Panc1 (cell line): Measurements from ENCODE around the gene STMND1. TPM values are rescaled to one million over a fixed set of nuclear protein-coding genes. Genes with fewer than 3 reads are reported as not detected.

Experiments used
- ATAC-seq: fragments of 200-7000 bp; cut with Tn5 transposase; 2 replicates; pipeline ENCODE4 v1.9.1; 2020; ENCODE audit warnings: mild to moderate bottlenecking, moderate library complexity
- BruUV-seq: library from RNA; stranded (reverse); fragments of 400-500 nt; replicated peaks from 2 replicates; lab custom pipeline; 2021; lab: Mats Ljungman, UMichigan
- CTCF ChIA-PET: fragments of 300-600 bp; sonication (Branson Sonifier 250); formaldehyde crosslinking; loops from one replicate; lab custom pipeline; 2022; ENCODE audit warnings: antibody characterized with exemption; lab: Charles Lee
- POLR2A ChIA-PET: fragments of 300-600 bp; sonication (Branson Sonifier 250); formaldehyde crosslinking; loops from one replicate; lab custom pipeline; 2022; ENCODE audit warnings: antibody characterized with exemption; lab: Charles Lee
- DNase-seq: peaks from one replicate; pipeline ENCODE4 v3.0.0-alpha.2; 2010; ENCODE audit warnings: low read depth, low spot score
- H3K27ac ChIP-seq: 2 replicates; pipeline ENCODE4 v1.5.1; 2011; ENCODE audit warnings: mild to moderate bottlenecking, low read length, inconsistent platforms
- H3K27me3 ChIP-seq: fragments of 200-500 bp; sonication (Bioruptor generic); 2 replicates; pipeline ENCODE4 v1.6.0; 2014; ENCODE audit warnings: low read length, inconsistent platforms; ENCODE audit not compliant: control insufficient read depth, insufficient read depth
- H3K36me3 ChIP-seq: fragments of 200-500 bp; sonication (Bioruptor generic); 2 replicates; pipeline ENCODE4 v1.5.1; 2014; ENCODE audit warnings: inconsistent platforms, mild to moderate bottlenecking, low read length, moderate library complexity; ENCODE audit not compliant: control insufficient read depth, insufficient read depth
- H3K4me1 ChIP-seq: 2 replicates; pipeline ENCODE4 v1.5.1; 2011; ENCODE audit warnings: inconsistent platforms, mild to moderate bottlenecking, low read length, moderate library complexity; ENCODE audit not compliant: control insufficient read depth, insufficient read depth
- H3K4me3 ChIP-seq, 2 experiments: 2 replicates each; pipeline ENCODE4 v1.5.1; 2011 to 2012; ENCODE audit warnings: low read depth in 2 of 2, low read length in 2 of 2, mild to moderate bottlenecking in 2 of 2, inconsistent platforms in 1 of 2, moderate library complexity in 1 of 2
- H3K9me3 ChIP-seq: fragments of 200-500 bp; sonication (Bioruptor generic); 2 replicates; pipeline ENCODE4 v1.5.1; 2014; ENCODE audit warnings: low read depth, mild to moderate bottlenecking, inconsistent platforms, low read length, moderate library complexity; ENCODE audit not compliant: control insufficient read depth, insufficient read depth
- POLR2AphosphoS5 ChIP-seq: IDR thresholded peaks from 2 replicates; pipeline ENCODE4 v1.6.1; 2012; ENCODE audit warnings: mild to moderate bottlenecking, low read depth, low read length, moderate library complexity
- SIN3A ChIP-seq: IDR thresholded peaks from 2 replicates; pipeline ENCODE4 v1.6.1; 2012; ENCODE audit warnings: low read depth, mild to moderate bottlenecking, low read length, moderate library complexity, borderline replicate concordance; ENCODE audit not compliant: insufficient read depth
- TCF7L2 ChIP-seq: IDR thresholded peaks from 2 replicates; pipeline ENCODE4 v1.6.1; 2011; ENCODE audit warnings: mild to moderate bottlenecking, low read depth, low read length, inconsistent platforms
- in situ Hi-C: cut with HindIII; loops from 2 replicates; pipeline ENCODE4 v1.10.0; 2016; ENCODE audit warnings: low sequenced_read_pairs, low pct_unique_long_range_greater_than_20kb
- intact Hi-C: fragments of 100-400 bp; cut with micrococcal nuclease; formaldehyde crosslinking; loops from one replicate; pipeline ENCODE4 v1.10.0; 2022; ENCODE audit not compliant: unreplicated experiment
- total RNA-seq: library from RNA; stranded (reverse); gene quantifications from one replicate; pipeline ENCODE4 v1.2.1, GENCODE V29; 2021; ENCODE audit not compliant: unreplicated experiment
- TF ChIP-seq, protein P1 (sequence below): fragments of 450-650 bp; IDR thresholded peaks from 2 replicates; pipeline ENCODE4 v1.5.1; 2017; ENCODE audit warnings: mild to moderate bottlenecking
- TF ChIP-seq, protein P2 (sequence below), 2 experiments: IDR thresholded peaks; 2 replicates each; pipeline ENCODE4 v1.6.1; 2011 to 2012; ENCODE audit warnings: low read depth in 2 of 2, control low read depth in 1 of 2, low read length in 1 of 2, mild to moderate bottlenecking in 1 of 2, moderate library complexity in 1 of 2; ENCODE audit not compliant: insufficient read depth in 1 of 2

STMND1 gene
- total RNA-seq, 1 experiment from 2014 or later: not detected

DNA sequence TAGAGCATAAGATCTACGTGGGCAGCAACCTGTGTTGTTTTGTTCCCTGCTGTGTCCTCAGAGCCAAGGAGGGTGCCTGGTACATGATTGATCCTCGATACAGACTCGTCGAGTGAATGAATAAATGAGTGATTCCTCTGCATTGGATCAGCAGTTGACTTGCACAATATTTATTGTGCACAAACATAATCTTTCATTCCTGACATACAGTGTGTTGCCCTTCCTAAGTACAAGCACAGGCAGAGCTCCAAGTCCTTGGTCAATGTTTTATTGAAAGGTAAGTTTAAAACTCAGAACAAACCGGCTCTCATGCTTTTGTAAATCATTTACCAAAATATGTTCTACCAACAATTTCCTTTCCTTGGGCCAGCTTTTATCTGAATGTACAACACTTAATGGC is 57.4 kb downstream of the STMND1 start:
- in situ Hi-C loops (no loop called here), intact Hi-C loops (loop anchor here (5.0 kb wide), 1 partner anchor 643 kb away; no protein-coding TSS in a partner anchor)

DNA sequence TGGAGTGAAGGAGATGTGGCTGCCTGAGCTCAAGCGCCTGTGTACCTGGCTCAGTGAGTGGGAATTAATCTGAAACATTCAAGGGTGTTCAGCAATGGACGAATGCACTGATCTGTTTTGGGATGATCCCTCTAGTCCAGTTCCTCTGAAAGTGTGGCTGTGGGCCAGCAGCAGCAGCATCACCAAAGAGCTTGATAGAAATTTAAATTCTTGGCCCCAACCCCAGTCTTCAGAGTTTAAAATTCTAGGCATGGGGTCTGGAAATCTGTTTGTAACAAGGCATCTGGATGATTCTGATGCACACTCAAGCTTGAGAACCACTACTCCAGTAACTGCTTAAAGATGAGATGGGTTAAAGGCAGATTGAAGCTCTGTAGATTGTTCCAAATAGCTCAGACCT is 59.2 kb downstream of the STMND1 start:
- Histone ChIP-seq H3K27ac (no peak overlapping the region), H3K27me3 (no peaks in the 10 kb centered on the region), H3K4me1 (no peaks in the 10 kb centered on the region), H3K4me3 (no peak overlapping the region), H3K36me3 (no peaks in the 10 kb centered on the region), H3K9me3 (no peaks in the 10 kb centered on the region)
- ATAC-seq: no peak
- TF ChIP-seq POLR2AphosphoS5 (no peak), TCF7L2 (no peak), SIN3A (no peak)
- TF ChIP-seq, protein P1, sequence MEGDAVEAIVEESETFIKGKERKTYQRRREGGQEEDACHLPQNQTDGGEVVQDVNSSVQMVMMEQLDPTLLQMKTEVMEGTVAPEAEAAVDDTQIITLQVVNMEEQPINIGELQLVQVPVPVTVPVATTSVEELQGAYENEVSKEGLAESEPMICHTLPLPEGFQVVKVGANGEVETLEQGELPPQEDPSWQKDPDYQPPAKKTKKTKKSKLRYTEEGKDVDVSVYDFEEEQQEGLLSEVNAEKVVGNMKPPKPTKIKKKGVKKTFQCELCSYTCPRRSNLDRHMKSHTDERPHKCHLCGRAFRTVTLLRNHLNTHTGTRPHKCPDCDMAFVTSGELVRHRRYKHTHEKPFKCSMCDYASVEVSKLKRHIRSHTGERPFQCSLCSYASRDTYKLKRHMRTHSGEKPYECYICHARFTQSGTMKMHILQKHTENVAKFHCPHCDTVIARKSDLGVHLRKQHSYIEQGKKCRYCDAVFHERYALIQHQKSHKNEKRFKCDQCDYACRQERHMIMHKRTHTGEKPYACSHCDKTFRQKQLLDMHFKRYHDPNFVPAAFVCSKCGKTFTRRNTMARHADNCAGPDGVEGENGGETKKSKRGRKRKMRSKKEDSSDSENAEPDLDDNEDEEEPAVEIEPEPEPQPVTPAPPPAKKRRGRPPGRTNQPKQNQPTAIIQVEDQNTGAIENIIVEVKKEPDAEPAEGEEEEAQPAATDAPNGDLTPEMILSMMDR: no peak
- TF ChIP-seq, protein P2, sequence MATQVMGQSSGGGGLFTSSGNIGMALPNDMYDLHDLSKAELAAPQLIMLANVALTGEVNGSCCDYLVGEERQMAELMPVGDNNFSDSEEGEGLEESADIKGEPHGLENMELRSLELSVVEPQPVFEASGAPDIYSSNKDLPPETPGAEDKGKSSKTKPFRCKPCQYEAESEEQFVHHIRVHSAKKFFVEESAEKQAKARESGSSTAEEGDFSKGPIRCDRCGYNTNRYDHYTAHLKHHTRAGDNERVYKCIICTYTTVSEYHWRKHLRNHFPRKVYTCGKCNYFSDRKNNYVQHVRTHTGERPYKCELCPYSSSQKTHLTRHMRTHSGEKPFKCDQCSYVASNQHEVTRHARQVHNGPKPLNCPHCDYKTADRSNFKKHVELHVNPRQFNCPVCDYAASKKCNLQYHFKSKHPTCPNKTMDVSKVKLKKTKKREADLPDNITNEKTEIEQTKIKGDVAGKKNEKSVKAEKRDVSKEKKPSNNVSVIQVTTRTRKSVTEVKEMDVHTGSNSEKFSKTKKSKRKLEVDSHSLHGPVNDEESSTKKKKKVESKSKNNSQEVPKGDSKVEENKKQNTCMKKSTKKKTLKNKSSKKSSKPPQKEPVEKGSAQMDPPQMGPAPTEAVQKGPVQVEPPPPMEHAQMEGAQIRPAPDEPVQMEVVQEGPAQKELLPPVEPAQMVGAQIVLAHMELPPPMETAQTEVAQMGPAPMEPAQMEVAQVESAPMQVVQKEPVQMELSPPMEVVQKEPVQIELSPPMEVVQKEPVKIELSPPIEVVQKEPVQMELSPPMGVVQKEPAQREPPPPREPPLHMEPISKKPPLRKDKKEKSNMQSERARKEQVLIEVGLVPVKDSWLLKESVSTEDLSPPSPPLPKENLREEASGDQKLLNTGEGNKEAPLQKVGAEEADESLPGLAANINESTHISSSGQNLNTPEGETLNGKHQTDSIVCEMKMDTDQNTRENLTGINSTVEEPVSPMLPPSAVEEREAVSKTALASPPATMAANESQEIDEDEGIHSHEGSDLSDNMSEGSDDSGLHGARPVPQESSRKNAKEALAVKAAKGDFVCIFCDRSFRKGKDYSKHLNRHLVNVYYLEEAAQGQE (IDR thresholded peaks at IDR 0.05; ENCODE audit: insufficient read depth in 1 of 2, low read depth in 2 of 2, low read length in 1 of 2): no peak
- no peak for DNase-seq
- intact Hi-C loops: no loop called here
- POLR2A ChIA-PET: no interaction called here
- no TSS peak for BruUV-seq
- CTCF ChIA-PET: no interaction called here
- in situ Hi-C loops: no loop called here

More for the DNA sequence above, 57.4 kb downstream of the STMND1 start:
- Histone ChIP-seq H3K27ac (no peak overlapping the region), H3K9me3 (no peaks in the 10 kb centered on the region), H3K27me3 (no peaks in the 10 kb centered on the region), H3K4me3 (no peak overlapping the region), H3K4me1 (no peaks in the 10 kb centered on the region), H3K36me3 (no peaks in the 10 kb centered on the region)
- TF ChIP-seq SIN3A: no peak
- TF ChIP-seq POLR2AphosphoS5: no peak
- TF ChIP-seq, protein P1: no peak
- ChIA-PET POLR2A (no interaction called here), CTCF (no interaction called here)
- no peak for DNase-seq
- no TSS peak for BruUV-seq
- no peak for ATAC-seq
